HG03097 (cell line): Measurements from ENCODE around the gene BCORL1.

ENCODE experiments used
- ATAC-seq: cut with Tn5 transposase; IDR thresholded peaks from one replicate; pipeline ENCODE4 v1.9.1; 2021; ENCODE audit not compliant: unreplicated experiment, low FRiP score

BCORL1 gene, protein sequence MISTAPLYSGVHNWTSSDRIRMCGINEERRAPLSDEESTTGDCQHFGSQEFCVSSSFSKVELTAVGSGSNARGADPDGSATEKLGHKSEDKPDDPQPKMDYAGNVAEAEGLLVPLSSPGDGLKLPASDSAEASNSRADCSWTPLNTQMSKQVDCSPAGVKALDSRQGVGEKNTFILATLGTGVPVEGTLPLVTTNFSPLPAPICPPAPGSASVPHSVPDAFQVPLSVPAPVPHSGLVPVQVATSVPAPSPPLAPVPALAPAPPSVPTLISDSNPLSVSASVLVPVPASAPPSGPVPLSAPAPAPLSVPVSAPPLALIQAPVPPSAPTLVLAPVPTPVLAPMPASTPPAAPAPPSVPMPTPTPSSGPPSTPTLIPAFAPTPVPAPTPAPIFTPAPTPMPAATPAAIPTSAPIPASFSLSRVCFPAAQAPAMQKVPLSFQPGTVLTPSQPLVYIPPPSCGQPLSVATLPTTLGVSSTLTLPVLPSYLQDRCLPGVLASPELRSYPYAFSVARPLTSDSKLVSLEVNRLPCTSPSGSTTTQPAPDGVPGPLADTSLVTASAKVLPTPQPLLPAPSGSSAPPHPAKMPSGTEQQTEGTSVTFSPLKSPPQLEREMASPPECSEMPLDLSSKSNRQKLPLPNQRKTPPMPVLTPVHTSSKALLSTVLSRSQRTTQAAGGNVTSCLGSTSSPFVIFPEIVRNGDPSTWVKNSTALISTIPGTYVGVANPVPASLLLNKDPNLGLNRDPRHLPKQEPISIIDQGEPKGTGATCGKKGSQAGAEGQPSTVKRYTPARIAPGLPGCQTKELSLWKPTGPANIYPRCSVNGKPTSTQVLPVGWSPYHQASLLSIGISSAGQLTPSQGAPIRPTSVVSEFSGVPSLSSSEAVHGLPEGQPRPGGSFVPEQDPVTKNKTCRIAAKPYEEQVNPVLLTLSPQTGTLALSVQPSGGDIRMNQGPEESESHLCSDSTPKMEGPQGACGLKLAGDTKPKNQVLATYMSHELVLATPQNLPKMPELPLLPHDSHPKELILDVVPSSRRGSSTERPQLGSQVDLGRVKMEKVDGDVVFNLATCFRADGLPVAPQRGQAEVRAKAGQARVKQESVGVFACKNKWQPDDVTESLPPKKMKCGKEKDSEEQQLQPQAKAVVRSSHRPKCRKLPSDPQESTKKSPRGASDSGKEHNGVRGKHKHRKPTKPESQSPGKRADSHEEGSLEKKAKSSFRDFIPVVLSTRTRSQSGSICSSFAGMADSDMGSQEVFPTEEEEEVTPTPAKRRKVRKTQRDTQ (N-terminal part only)

DNA sequence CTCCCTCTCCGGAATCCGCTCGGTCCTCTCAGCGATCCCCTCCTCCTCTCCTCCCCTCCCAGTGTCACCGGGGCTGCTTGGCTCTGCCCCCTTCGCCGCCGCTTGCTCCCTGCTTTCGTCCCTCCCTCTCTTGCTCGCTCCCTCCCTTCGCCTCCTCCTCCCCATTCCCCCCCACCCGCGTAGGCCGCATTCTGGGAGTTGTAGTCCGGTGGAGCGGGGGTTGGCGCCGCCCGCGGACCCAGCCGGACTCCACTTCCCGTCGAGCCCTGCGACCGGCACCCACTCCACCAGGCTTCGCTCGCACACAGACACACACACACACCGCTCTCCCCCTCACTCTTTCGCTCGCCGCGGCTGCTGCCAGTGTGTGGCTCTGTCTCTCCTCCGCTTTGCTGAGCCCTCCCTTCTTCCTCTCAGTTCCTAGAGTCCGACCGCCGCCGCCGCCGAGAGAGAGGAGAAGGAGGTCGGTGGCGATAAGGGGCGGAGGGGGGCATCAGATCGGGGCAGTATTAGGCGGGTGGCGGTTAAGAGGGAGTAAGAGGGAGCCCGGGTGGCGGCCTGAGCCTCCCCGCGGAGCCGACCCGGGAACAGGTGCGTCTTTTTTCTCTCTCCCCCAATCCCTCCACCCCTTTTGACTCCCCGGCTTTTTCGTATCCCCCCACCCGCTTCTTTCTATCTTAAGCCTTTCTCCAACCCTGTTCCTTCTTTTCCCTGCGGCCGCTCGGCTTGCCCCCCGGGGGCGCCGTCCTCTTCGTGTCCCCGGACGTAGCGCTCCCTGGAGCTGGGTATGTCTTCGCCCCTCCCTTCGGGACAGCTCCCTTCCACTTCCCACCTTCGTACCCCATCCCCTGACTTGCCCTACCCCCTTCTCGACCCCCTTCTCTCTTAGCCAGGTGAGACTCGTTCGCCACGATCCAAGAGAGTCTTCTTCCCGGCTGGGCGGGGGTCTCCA lies at the start of gene BCORL1:
Gene BCORL1 (plus strand): TSS at position 336 of the 952 bp plus-strand sequence. CDS start 22,597 bp downstream, outside the sequence.
- peak; percentile 93 for ATAC-seq

GRCh38 chrX:129932821-129933321 lies 49.6 kb upstream of the BCORL1 start:
- ATAC-seq, result peak; percentile 14

GRCh38 chrX:129933700-129934099 lies 48.7 kb upstream of the BCORL1 start:
- ATAC-seq, result no peak

DNA sequence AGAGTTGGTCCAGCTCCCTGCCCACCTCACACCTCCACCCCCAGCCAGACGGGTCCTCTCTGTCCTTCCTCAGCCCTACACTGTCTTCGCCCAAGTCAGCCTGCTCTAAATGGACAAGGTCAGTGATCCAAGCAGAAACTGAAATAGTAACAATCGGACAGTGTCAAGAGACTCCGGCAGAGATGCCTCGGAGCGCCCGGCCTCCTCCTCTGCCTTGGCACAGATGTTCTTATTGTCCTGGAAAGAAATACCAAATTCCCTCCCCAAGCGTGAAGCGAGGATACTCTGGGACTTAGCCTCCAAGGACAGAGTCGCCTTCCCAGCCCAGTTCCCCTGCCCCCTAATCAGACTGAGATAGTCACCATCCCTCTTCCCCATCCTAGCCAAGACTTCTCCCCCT lies 48.0 kb upstream of the BCORL1 start:
- no peak for ATAC-seq

GRCh38 chrX:129934952-129935351 lies 47.5 kb upstream of the BCORL1 start:
- ATAC-seq, result no peak

GRCh38 chrX:129938081-129938480 lies 44.4 kb upstream of the BCORL1 start:
- ATAC-seq, result no peak

- ATAC-seq, result no peak
These were observed 42.4 kb upstream of the BCORL1 start for GRCh38 chrX:129939986-129940385.

DNA sequence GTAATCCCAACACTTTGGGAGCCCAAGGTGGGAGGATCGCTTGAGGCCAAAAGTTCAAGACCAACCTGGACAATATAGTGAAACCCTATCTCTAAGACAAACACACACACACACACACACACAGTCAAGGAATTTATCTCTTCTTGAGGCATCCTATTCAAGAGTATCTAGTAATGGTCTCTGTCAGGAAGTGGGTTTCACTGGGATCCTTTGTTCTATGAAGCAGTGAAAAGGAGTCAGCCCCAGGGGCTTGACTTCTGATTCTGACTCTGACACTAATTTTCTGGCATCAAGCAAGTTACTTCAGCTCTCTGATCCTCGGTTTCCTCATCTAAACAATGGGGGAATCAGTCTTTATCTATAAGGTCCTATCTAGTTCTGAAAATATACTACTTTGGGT lies 41.7 kb upstream of the BCORL1 start:
- ATAC-seq, result no peak

DNA sequence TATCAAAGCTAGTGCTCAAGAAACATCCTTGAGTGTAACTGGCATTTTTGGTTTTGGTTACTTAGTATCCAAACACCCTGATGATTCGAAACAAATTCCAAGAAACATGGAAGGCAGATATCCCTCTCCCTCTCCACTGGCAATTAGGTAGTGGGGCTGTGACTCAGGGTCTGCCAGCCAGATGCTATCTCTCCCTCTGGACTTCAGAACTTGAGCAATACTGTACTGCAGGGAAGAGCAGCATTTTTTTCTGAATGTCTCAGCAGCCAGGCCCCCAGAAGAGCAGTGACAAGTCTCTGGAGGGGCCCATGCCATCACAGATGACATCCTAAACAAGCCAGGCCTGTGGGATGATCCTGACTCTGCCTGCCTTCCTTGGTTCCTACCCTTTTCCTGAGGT lies 37.3 kb upstream of the BCORL1 start:
- ATAC-seq, result no peak

DNA sequence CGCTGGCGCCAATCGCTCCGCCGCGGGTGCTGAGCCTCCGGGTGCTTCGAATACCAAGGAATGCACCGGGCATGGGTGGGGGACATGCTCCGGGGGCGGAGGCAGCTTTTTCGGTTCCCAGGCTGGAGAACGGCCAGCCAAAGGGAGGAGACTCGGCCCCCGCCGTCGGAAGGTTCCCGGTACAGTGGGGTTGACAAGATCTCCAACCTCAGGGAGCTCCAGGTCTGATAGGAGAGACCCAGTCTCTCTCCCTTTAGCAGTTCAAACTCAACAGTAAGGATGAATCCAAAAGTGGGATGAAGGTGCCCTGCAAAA lies 29.1 kb upstream of the BCORL1 start:
- ATAC-seq, result no peak

DNA sequence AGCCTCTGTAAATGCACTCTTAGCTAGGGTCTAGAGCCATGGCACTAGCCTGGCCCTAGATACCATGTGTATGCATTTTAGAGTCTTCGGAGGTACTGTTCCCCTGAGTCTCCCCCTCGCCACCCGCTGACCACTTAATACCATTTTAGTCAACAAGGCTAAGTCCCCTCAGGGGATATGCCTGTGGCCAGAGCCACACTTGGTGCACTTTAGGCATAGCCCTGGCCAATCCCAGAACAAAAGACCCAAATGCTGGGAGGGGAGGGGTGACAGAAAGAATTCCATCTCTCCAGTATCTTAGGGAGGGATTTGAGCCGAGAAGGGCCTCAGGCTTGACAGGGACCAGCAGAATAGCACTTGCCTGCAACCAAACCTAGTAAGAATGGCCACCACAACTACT lies 28.6 kb upstream of the BCORL1 start:
- no peak for ATAC-seq

DNA sequence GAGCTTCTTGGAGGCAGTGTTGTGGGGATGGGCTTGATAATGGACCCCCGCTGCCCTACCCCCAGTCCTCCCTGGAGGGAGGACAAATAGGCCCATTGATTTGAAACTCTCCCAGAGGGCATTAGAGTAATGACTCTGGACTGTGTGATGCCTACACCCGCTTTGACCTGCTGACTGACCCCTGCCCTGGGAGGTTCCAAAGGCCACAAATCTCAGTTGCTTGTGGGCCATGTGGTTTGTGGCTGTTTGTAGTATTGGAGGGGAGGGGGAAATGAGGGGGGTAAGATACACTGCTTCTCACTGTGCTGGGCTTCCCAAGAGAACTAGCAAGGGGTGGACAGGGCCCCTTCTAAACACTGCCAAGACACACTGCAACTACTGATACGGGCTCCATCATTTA lies 27.6 kb upstream of the BCORL1 start:
- ATAC-seq, result no peak

- no peak for ATAC-seq
These were observed 26.8 kb upstream of the BCORL1 start for GRCh38 chrX:129955682-129956081.

DNA sequence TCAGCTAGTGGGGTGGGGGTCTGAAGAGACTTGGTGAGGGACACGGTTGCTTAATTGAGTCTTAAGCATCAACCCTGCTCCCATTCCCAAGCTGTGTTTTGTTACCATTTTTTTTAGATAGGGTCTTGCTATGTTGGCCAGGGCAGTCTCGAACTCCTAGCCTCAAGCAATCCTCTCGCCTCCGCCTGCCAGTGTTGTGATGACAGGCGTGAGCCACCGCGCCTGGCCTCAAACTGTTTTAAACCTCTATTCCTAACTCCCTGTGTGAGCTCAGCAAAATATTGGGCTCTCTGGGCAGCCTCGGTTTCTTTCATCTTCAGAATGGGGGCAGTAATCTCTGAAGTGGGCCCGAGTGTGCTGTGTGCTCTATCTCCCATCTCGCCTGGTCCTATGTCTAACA lies 26.3 kb upstream of the BCORL1 start:
- ATAC-seq, result no peak

- ATAC-seq, result no peak
These were observed 25.7 kb upstream of the BCORL1 start for GRCh38 chrX:129956765-129957164.

GRCh38 chrX:129957241-129958082 lies 25.0 kb upstream of the BCORL1 start:
- peak; percentile 54 for ATAC-seq

DNA sequence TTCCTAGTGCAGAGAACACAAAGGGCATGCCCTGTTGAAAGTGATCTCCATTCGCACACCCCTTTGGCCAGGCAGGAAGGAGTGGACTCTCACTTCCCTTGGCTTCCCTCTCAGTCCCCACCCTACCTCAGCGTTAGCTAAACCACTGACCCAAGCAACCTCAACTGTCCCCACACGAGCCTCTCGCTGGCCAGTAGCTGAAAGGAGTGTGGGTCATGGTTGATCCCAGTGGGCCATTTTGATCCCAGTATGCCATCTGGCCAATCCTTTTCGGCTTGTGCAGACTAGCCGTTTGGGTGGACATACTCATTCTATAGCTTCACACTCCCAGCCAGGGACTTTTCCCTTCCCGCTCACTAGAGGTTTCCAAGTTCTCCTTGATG lies 24.4 kb upstream of the BCORL1 start:
- no peak for ATAC-seq

DNA sequence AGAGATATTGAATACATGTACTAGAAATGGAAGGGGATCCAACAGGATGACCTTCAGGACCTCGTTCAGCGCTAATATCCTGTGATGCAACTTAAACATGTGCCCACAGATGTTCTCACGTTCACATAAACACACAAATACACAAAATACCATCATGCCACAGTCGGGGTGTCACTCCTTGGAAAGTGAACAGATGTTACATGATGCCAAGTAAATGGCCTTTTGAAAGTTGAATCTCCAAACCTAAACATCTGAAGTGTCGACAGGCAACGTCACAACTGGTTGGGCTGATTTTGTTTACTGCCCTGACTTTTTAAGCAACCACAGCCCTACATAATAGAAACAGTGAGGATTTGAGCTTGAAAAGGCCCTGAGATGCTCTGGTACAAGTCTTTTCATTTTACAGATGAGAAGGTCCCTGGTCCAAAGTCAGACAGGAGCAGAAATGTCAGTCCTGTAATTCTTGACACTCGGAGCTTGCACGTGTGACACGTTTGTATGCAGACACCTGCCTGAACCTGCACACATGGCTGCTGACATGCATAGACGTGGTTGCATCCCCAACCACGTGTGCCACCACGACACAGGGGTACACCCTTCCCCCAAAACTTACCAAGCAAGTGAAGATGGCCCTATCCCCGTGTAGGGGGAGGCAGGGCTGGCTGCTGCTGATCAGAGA lies 23.5 kb upstream of the BCORL1 start:
- ATAC-seq, result no peak
